ENCODE results near the gene FBXO8. TPM values are rescaled to one million over a fixed set of nuclear protein-coding genes. Genes with fewer than 3 reads are reported as not detected.
A peak's percentile ranks its signal among the peaks of the same experiment; 100 is the strongest.

FBXO8 gene
- total RNA-seq, 6 experiments from 2014 or later: 15.4 to 22.2 (median 21.5) TPM

- H3K4me3 Mint-ChIP-seq: no peak overlapping the region
- H3K4me1 Mint-ChIP-seq (ENCODE audit: low read depth): peaks cover 32% of the 10 kb centered on the region
- H3K9me3 Mint-ChIP-seq: no peaks in the 10 kb centered on the region
- H3K36me3 Mint-ChIP-seq (ENCODE audit: low read depth): no peaks in the 10 kb centered on the region
- DNase-seq: peak; percentile 45
- no peaks in the 10 kb centered on the region for H3K27me3 Mint-ChIP-seq (ENCODE audit: insufficient read depth)
- peak overlapping the region; percentile 65 for H3K27ac Mint-ChIP-seq
- TF ChIP-seq, protein P1, sequence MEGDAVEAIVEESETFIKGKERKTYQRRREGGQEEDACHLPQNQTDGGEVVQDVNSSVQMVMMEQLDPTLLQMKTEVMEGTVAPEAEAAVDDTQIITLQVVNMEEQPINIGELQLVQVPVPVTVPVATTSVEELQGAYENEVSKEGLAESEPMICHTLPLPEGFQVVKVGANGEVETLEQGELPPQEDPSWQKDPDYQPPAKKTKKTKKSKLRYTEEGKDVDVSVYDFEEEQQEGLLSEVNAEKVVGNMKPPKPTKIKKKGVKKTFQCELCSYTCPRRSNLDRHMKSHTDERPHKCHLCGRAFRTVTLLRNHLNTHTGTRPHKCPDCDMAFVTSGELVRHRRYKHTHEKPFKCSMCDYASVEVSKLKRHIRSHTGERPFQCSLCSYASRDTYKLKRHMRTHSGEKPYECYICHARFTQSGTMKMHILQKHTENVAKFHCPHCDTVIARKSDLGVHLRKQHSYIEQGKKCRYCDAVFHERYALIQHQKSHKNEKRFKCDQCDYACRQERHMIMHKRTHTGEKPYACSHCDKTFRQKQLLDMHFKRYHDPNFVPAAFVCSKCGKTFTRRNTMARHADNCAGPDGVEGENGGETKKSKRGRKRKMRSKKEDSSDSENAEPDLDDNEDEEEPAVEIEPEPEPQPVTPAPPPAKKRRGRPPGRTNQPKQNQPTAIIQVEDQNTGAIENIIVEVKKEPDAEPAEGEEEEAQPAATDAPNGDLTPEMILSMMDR (IDR thresholded peaks at IDR 0.05): no peak
Observed at GRCh38 chr4:174314770-174315169, 31.3 kb upstream of the FBXO8 start.

GRCh38 chr4:174314274-174314673 lies 30.8 kb upstream of the FBXO8 start:
- peaks cover 32% of the 10 kb centered on the region for H3K4me1 Mint-ChIP-seq (ENCODE audit: low read depth)
- H3K27me3 Mint-ChIP-seq (ENCODE audit: insufficient read depth): no peaks in the 10 kb centered on the region
- no peaks in the 10 kb centered on the region for H3K9me3 Mint-ChIP-seq
- H3K4me3 Mint-ChIP-seq: no peak overlapping the region
- TF ChIP-seq, protein P1 (IDR thresholded peaks at IDR 0.05): no peak
- no peak for DNase-seq
- peak overlapping the region; percentile 65 for H3K27ac Mint-ChIP-seq
- no peaks in the 10 kb centered on the region for H3K36me3 Mint-ChIP-seq (ENCODE audit: low read depth)

DNA sequence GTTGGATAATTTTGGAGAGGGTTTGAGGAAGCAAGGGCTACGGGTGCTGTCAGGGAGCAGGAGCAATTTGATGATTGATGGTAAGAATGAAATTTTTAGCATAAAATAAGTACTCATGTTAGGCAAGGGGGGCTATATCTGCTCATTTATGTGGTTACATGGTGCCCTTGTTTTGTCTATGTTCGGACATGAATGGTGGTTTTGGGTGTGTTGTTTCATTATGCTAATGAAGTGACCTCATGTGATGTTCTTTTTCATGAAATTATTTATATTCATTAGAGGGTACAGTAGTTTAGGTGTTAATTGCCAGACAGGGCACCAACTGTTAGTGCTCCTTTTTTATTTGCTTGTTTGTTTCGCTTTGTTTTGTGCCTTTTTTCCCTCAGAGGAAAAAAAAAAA lies 29.5 kb upstream of the FBXO8 start:
- Mint-ChIP-seq H3K4me3 (no peak overlapping the region), H3K27me3 (ENCODE audit: insufficient read depth) (no peaks in the 10 kb centered on the region), H3K9me3 (no peaks in the 10 kb centered on the region), H3K36me3 (ENCODE audit: low read depth) (no peaks in the 10 kb centered on the region), H3K4me1 (ENCODE audit: low read depth) (peaks cover 27% of the 10 kb centered on the region), H3K27ac (no peak overlapping the region)
- no peak for DNase-seq
- TF ChIP-seq, protein P1 (IDR thresholded peaks at IDR 0.05): no peak

- Mint-ChIP-seq H3K27ac (no peak overlapping the region), H3K36me3 (ENCODE audit: low read depth) (peaks cover 9% of the 10 kb centered on the region; the same call in 1 of the 2 replicates), H3K4me3 (no peak overlapping the region), H3K9me3 (no peaks in the 10 kb centered on the region), H3K27me3 (ENCODE audit: insufficient read depth) (no peaks in the 10 kb centered on the region; the same call in 1 of the 2 replicates), H3K4me1 (ENCODE audit: low read depth) (no peaks in the 10 kb centered on the region)
- TF ChIP-seq, protein P1 (IDR thresholded peaks at IDR 0.05): no peak
- no peak for DNase-seq
Observed at GRCh38 chr4:174307694-174308093, 24.2 kb upstream of the FBXO8 start.

DNA sequence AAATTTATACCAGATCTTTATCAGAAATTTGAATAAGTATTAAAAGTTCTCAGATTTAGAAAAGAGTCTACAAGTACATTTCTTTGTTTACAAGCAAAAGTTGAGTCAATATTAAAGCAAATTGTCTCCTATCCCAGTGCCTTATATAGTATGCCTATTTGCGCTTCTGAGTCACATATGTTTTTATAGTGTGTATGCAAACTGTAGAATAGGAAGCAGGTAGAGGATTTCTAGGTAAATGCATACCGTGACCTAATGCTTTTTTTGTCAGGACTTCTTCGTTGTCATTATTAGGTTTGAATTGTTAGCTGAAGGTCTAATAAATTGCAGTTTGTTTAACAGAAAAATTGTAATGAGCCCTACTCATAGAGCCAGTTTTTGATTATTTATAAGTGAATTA lies 22.5 kb upstream of the FBXO8 start:
- Mint-ChIP-seq H3K9me3 (no peaks in the 10 kb centered on the region), H3K4me3 (no peak overlapping the region), H3K4me1 (ENCODE audit: low read depth) (no peaks in the 10 kb centered on the region), H3K27ac (no peak overlapping the region), H3K27me3 (ENCODE audit: insufficient read depth) (no peaks in the 10 kb centered on the region; the same call in 1 of the 2 replicates), H3K36me3 (ENCODE audit: low read depth) (peaks cover 9% of the 10 kb centered on the region; the same call in 1 of the 2 replicates)
- DNase-seq: no peak
- TF ChIP-seq, protein P1 (IDR thresholded peaks at IDR 0.05): no peak

DNA sequence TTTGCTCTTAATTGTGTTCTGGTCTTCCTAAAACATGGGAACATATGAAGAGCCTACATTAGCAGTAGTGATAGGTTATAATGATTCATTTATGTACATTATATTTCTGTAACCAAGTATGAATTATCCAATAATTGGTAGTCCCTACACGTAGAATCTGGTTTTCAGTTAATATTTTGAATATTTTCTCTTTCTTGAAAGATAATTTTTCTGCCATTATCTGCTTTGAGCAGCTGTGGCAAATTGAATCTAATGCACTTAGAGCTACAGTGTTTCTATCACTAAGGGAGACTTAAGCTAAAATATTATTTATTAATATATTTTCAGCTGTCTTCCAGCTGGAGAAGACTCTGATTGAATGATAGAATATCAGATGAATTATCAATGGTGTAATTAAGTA lies 21.2 kb upstream of the FBXO8 start:
- Mint-ChIP-seq H3K9me3 (no peaks in the 10 kb centered on the region), H3K4me1 (ENCODE audit: low read depth) (no peaks in the 10 kb centered on the region), H3K27me3 (ENCODE audit: insufficient read depth) (no peaks in the 10 kb centered on the region; the same call in 1 of the 2 replicates), H3K4me3 (no peak overlapping the region), H3K27ac (no peak overlapping the region), H3K36me3 (ENCODE audit: low read depth) (peaks cover 9% of the 10 kb centered on the region; the same call in 1 of the 2 replicates)
- TF ChIP-seq, protein P1 (IDR thresholded peaks at IDR 0.05): no peak
- no peak for DNase-seq
